MCF 10A (cell line): ENCODE results near the gene NSF. TPM values are rescaled to one million over a fixed set of nuclear protein-coding genes. Genes with fewer than 3 reads are reported as not detected.

Experiments used
- BruUV-seq: library from RNA; stranded (reverse); fragments of 400-500 nt; replicated peaks from 2 replicates; lab custom pipeline; 2021; lab: Mats Ljungman, UMichigan
- CTCF ChIA-PET: fragments of 300-600 bp; sonication (Branson Sonifier 250); formaldehyde crosslinking; extraction: SDS; loops from one replicate; lab custom pipeline; 2021; ENCODE audit warnings: antibody characterized with exemption, inconsistent platforms; lab: Yijun Ruan, JAX
- POLR2A ChIA-PET: fragments of 300-600, 350-650 bp; sonication (Branson Sonifier 250); formaldehyde crosslinking; extraction: SDS; loops from one replicate; lab custom pipeline; 2020; ENCODE audit warnings: antibody characterized with exemption, inconsistent platforms; lab: Yijun Ruan, JAX
- DNase-seq: peaks from one replicate; pipeline ENCODE4 v3.0.0-alpha.2; 2018; ENCODE audit not compliant: unreplicated experiment
- H3K27ac Mint-ChIP-seq: one replicate; pipeline ENCODE4 v1.8.0; 2022; ENCODE audit warnings: mild to moderate bottlenecking, low read depth, mixed read lengths; ENCODE audit not compliant: unreplicated experiment
- H3K27me3 Mint-ChIP-seq: one replicate; pipeline ENCODE4 v1.8.0; 2022; ENCODE audit warnings: mixed read lengths; ENCODE audit not compliant: insufficient read depth, unreplicated experiment
- H3K36me3 Mint-ChIP-seq: one replicate; pipeline ENCODE4 v1.8.0; 2022; ENCODE audit warnings: mild to moderate bottlenecking, moderate library complexity, mixed read lengths; ENCODE audit not compliant: insufficient read depth, unreplicated experiment
- H3K4me1 Mint-ChIP-seq: one replicate; pipeline ENCODE4 v1.8.0; 2022; ENCODE audit warnings: mixed read lengths; ENCODE audit not compliant: insufficient read depth, unreplicated experiment
- H3K4me3 Mint-ChIP-seq: one replicate; pipeline ENCODE4 v1.8.0; 2022; ENCODE audit warnings: mild to moderate bottlenecking, moderate library complexity, mixed read lengths; ENCODE audit not compliant: unreplicated experiment
- H3K9me3 Mint-ChIP-seq: one replicate; pipeline ENCODE4 v1.8.0; 2022; ENCODE audit warnings: mixed read lengths; ENCODE audit not compliant: unreplicated experiment
- CTCF ChIP-seq: fragments of 200-600 bp; IDR thresholded peaks from one replicate; pipeline ENCODE4 v1.8.0; 2022; ENCODE audit warnings: antibody characterized with exemption, mild to moderate bottlenecking; ENCODE audit not compliant: unreplicated experiment
- intact Hi-C: fragments of 100-400 bp; cut with micrococcal nuclease; formaldehyde crosslinking; loops from 2 replicates; pipeline ENCODE4 v1.14.1; 2022
- total RNA-seq: library from RNA; stranded (reverse); gene quantifications from 2 replicates; pipeline ENCODE4 v1.2.3, GENCODE V29; 2022

Gene NSF
- total RNA-seq, 1 experiment from 2014 or later: 21.1 TPM

DNA sequence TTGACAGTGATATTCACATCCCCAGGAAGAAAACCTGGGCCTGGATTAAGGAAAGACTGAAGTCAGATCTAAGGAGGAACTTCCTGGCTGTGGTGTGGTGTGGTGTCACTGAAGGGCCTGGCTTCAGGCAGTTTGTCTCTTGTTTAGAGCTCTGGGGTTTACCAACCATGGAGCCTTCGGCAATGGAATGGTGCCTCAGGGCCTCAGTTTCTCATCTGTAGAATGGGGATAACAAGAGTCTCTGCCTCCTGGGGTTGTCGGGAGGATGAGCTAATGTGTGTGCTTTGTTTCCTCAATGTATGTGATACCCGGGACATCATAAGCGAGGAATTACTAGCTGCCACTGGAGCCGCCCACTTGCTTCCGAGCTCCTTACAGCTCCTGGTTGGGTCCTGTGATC is 215.3 kb downstream of the NSF start:
- no peak for TF ChIP-seq CTCF
- Mint-ChIP-seq H3K27ac (no peak overlapping the region), H3K27me3 (no peaks in the 10 kb centered on the region), H3K36me3 (no peaks in the 10 kb centered on the region), H3K4me1 (no peaks in the 10 kb centered on the region), H3K4me3 (no peak overlapping the region), H3K9me3 (no peaks in the 10 kb centered on the region)
- intact Hi-C loops: no loop called here
- ChIA-PET CTCF (interaction anchor here (1.2 kb wide), 1 partner anchor 12 kb away, joined by 4 read pairs; no protein-coding TSS in a partner anchor), POLR2A (no interaction called here)
- BruUV-seq: no TSS peak
- no peak for DNase-seq

Other genes with a start within 250 kb of the NSF start
- gene ARL17B, start 228.9 kb upstream of the NSF start, total RNA-seq: 12.5 and 14.2 TPM in 2 replicates
- gene LRRC37A2, start 78.2 kb upstream of the NSF start, total RNA-seq: 5.5 and 6.1 TPM in 2 replicates
- 18.3 and 20.7 TPM in 2 replicates for gene ARL17A, start 11.0 kb upstream of the NSF start, total RNA-seq
- gene WNT3, start 228.0 kb downstream of the NSF start, total RNA-seq: 2.4 and 2.9 TPM in 2 replicates